SJSA1 (cell line): Measurements from ENCODE around the gene TMCC2. TPM values are rescaled to one million over a fixed set of nuclear protein-coding genes. Genes with fewer than 3 reads are reported as not detected.

Experiments used
- DNase-seq, 2 experiments: peaks; one replicate each; pipeline ENCODE4 v3.0.0-alpha.2; 2015 to 2020; ENCODE audit warnings: low spot score in 2 of 2, low read depth in 1 of 2
- H3K27ac ChIP-seq: fragments of 250-450 bp; sonication (Bioruptor Pico); 2 replicates; pipeline ENCODE4 v1.5.1; 2020; ENCODE audit warnings: mild to moderate bottlenecking, moderate library complexity
- H3K27me3 ChIP-seq: fragments of 250-450 bp; sonication (Bioruptor Pico); replicated peaks from 2 replicates; pipeline ENCODE4 v1.5.1; 2020; ENCODE audit warnings: mild to moderate bottlenecking, moderate library complexity
- H3K36me3 ChIP-seq: fragments of 250-450 bp; sonication (Bioruptor Pico); 2 replicates; pipeline ENCODE4 v1.5.1; 2020; ENCODE audit warnings: mild to moderate bottlenecking
- H3K4me1 ChIP-seq: fragments of 250-450 bp; sonication (Bioruptor Pico); replicated peaks from 2 replicates; pipeline ENCODE4 v1.6.1; 2021; ENCODE audit warnings: mild to moderate bottlenecking
- H3K4me3 ChIP-seq: fragments of 250-450 bp; sonication (Bioruptor Pico); 2 replicates; pipeline ENCODE4 v1.5.1; 2020; ENCODE audit warnings: mild to moderate bottlenecking
- H3K9me3 ChIP-seq: fragments of 250-450 bp; sonication (Bioruptor Pico); replicated peaks from 2 replicates; pipeline ENCODE4 v1.5.1; 2020; ENCODE audit warnings: mild to moderate bottlenecking
- total RNA-seq: library from RNA; depleted of rRNA; stranded (reverse); fragments of >200 nt; shearing (Covaris generic); gene quantifications from 2 replicates; pipeline ENCODE4 v1.2.3, GENCODE V29; 2014

TMCC2 gene
- total RNA-seq, 1 experiment from 2014 or later: 8.2 TPM

GRCh38 chr1:205250699-205251098 is 23.0 kb downstream of the TMCC2 start:
- Histone ChIP-seq H3K27ac (no peak overlapping the region), H3K27me3 (no peaks in the 10 kb centered on the region), H3K4me3 (no peak overlapping the region), H3K4me1 (peaks cover 21% of the 10 kb centered on the region), H3K36me3 (no peaks in the 10 kb centered on the region), H3K9me3 (no peaks in the 10 kb centered on the region)
- DNase-seq: no peak

- no peak for DNase-seq
- H3K4me3 ChIP-seq: no peak overlapping the region
- peaks cover 21% of the 10 kb centered on the region for H3K4me1 ChIP-seq
- no peak overlapping the region for H3K27ac ChIP-seq
- H3K36me3 ChIP-seq: no peaks in the 10 kb centered on the region
- H3K27me3 ChIP-seq: no peaks in the 10 kb centered on the region
- H3K9me3 ChIP-seq: no peaks in the 10 kb centered on the region
Measured at GRCh38 chr1:205251576-205251975, 23.8 kb downstream of the TMCC2 start.

GRCh38 chr1:205255941-205256780 is 28.4 kb downstream of the TMCC2 start:
- H3K27me3 ChIP-seq: no peaks in the 10 kb centered on the region
- no peaks in the 10 kb centered on the region for H3K9me3 ChIP-seq
- H3K4me3 ChIP-seq: no peak overlapping the region
- peaks cover 6% of the 10 kb centered on the region for H3K4me1 ChIP-seq
- H3K27ac ChIP-seq: no peak overlapping the region
- DNase-seq: peak; percentile 73 to 86
- no peaks in the 10 kb centered on the region for H3K36me3 ChIP-seq

GRCh38 chr1:205256951-205257625 is 29.3 kb downstream of the TMCC2 start:
- no peaks in the 10 kb centered on the region for H3K9me3 ChIP-seq
- no peaks in the 10 kb centered on the region for H3K27me3 ChIP-seq
- H3K4me1 ChIP-seq: peaks cover 15% of the 10 kb centered on the region
- H3K4me3 ChIP-seq: no peak overlapping the region
- DNase-seq: no peak
- H3K27ac ChIP-seq: no peak overlapping the region
- no peaks in the 10 kb centered on the region for H3K36me3 ChIP-seq

GRCh38 chr1:205257735-205258134 is 30.0 kb downstream of the TMCC2 start:
- Histone ChIP-seq H3K9me3 (no peaks in the 10 kb centered on the region), H3K36me3 (no peaks in the 10 kb centered on the region), H3K4me1 (peaks cover 21% of the 10 kb centered on the region), H3K27ac (no peak overlapping the region), H3K4me3 (no peak overlapping the region), H3K27me3 (no peaks in the 10 kb centered on the region)
- no peak for DNase-seq

- Histone ChIP-seq H3K4me1 (peaks cover 22% of the 10 kb centered on the region), H3K27ac (no peak overlapping the region; the same call in 1 of the 2 replicates), H3K36me3 (no peaks in the 10 kb centered on the region), H3K9me3 (no peaks in the 10 kb centered on the region), H3K27me3 (no peaks in the 10 kb centered on the region), H3K4me3 (no peak overlapping the region)
- DNase-seq: no peak
Measured at GRCh38 chr1:205258261-205258691, 30.5 kb downstream of the TMCC2 start.

GRCh38 chr1:205258719-205259118 is 31.0 kb downstream of the TMCC2 start:
- Histone ChIP-seq H3K27ac (no peak overlapping the region; the same call in 1 of the 2 replicates), H3K9me3 (no peaks in the 10 kb centered on the region), H3K27me3 (no peaks in the 10 kb centered on the region), H3K4me1 (peaks cover 22% of the 10 kb centered on the region), H3K4me3 (no peak overlapping the region), H3K36me3 (no peaks in the 10 kb centered on the region)
- DNase-seq: peak in 1 of 2 experiments; percentile 15

- no peak overlapping the region for H3K4me3 ChIP-seq
- H3K27me3 ChIP-seq: no peaks in the 10 kb centered on the region
- DNase-seq: no peak
- H3K27ac ChIP-seq: no peak overlapping the region
- no peaks in the 10 kb centered on the region for H3K36me3 ChIP-seq
- no peaks in the 10 kb centered on the region for H3K9me3 ChIP-seq
- peaks cover 22% of the 10 kb centered on the region for H3K4me1 ChIP-seq
Measured at GRCh38 chr1:205259324-205259832, 31.6 kb downstream of the TMCC2 start.

GRCh38 chr1:205259998-205260397 is 32.3 kb downstream of the TMCC2 start:
- H3K36me3 ChIP-seq: no peaks in the 10 kb centered on the region
- no peaks in the 10 kb centered on the region for H3K9me3 ChIP-seq
- no peak for DNase-seq
- H3K27me3 ChIP-seq: no peaks in the 10 kb centered on the region
- H3K4me1 ChIP-seq: peaks cover 22% of the 10 kb centered on the region
- H3K27ac ChIP-seq: no peak overlapping the region
- H3K4me3 ChIP-seq: no peak overlapping the region

- no peaks in the 10 kb centered on the region for H3K9me3 ChIP-seq
- peaks cover 22% of the 10 kb centered on the region for H3K4me1 ChIP-seq
- H3K27ac ChIP-seq: no peak overlapping the region
- DNase-seq: no peak
- no peaks in the 10 kb centered on the region for H3K36me3 ChIP-seq
- H3K27me3 ChIP-seq: no peaks in the 10 kb centered on the region
- no peak overlapping the region for H3K4me3 ChIP-seq
Measured at GRCh38 chr1:205260948-205261732, 33.4 kb downstream of the TMCC2 start.

GRCh38 chr1:205261946-205262691 is 34.4 kb downstream of the TMCC2 start:
- H3K9me3 ChIP-seq: no peaks in the 10 kb centered on the region
- no peak overlapping the region for H3K4me3 ChIP-seq
- H3K27me3 ChIP-seq: no peaks in the 10 kb centered on the region
- DNase-seq: peak; percentile 44 to 63
- no peak overlapping the region; the same call in 1 of the 2 replicates for H3K27ac ChIP-seq
- peaks cover 22% of the 10 kb centered on the region for H3K4me1 ChIP-seq
- no peaks in the 10 kb centered on the region for H3K36me3 ChIP-seq

GRCh38 chr1:205262731-205263171 is 35.0 kb downstream of the TMCC2 start:
- DNase-seq: no peak
- no peak overlapping the region for H3K27ac ChIP-seq
- no peaks in the 10 kb centered on the region for H3K27me3 ChIP-seq
- no peaks in the 10 kb centered on the region for H3K9me3 ChIP-seq
- H3K4me3 ChIP-seq: no peak overlapping the region
- H3K4me1 ChIP-seq: peaks cover 22% of the 10 kb centered on the region
- no peaks in the 10 kb centered on the region for H3K36me3 ChIP-seq
